Effector memory CD4-positive, alpha-beta T cell (primary cell): Measurements from ENCODE around the gene ITGA6.

Source experiments
- DNase-seq, 3 donors: peaks; one replicate each; pipeline ENCODE4 v3.0.0-alpha.2; 2020
- H3K27ac ChIP-seq: 2 replicates; pipeline ENCODE4 v1.7.0; 2013; ENCODE audit warnings: mild to moderate bottlenecking, low read length, moderate library complexity; ENCODE audit not compliant: insufficient read depth, poor library complexity, severe bottlenecking
- H3K27me3 ChIP-seq: replicated peaks from 2 replicates; pipeline ENCODE4 v1.7.0; 2013; ENCODE audit warnings: mild to moderate bottlenecking, low read length; ENCODE audit not compliant: insufficient read depth, control insufficient read depth, poor library complexity, severe bottlenecking
- H3K36me3 ChIP-seq: 2 replicates; pipeline ENCODE4 v1.7.0; 2013; ENCODE audit warnings: mild to moderate bottlenecking, low read length, moderate library complexity; ENCODE audit not compliant: control insufficient read depth, insufficient read depth
- H3K4me1 ChIP-seq: 2 replicates; pipeline ENCODE4 v1.7.0; 2013; ENCODE audit warnings: low read length, mild to moderate bottlenecking; ENCODE audit not compliant: control insufficient read depth, insufficient read depth, poor library complexity, severe bottlenecking
- H3K4me3 ChIP-seq: 2 replicates; pipeline ENCODE4 v1.7.0; 2013; ENCODE audit warnings: low read length, low read depth, mild to moderate bottlenecking; ENCODE audit not compliant: insufficient read depth, poor library complexity, severe bottlenecking
- H3K9me3 ChIP-seq: 2 replicates; pipeline ENCODE4 v1.7.0; 2013; ENCODE audit warnings: mild to moderate bottlenecking, low read length, moderate library complexity; ENCODE audit not compliant: control insufficient read depth

The ITGA6 gene

DNA sequence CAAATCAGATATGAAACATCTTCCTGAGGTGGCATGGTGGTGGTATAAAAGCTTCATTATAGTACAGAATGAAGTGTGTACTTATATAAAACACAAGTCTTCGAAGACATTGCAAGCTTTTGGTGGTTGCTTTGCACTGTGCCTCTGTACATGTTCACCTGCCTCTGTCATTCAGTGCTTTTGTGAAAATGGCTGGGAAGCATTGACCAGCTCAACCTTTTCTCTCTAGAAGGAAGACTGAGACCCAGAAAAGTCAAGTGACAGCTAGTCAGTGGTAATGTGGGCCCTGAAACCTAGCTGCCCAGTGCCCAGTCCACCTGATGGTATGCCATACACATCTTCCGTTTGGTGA is 12.1 kb downstream of the ITGA6 start:
- Histone ChIP-seq H3K4me1 (peaks cover 80% of the 10 kb centered on the region), H3K27me3 (no peaks in the 10 kb centered on the region), H3K36me3 (peaks cover 5% of the 10 kb centered on the region), H3K9me3 (no peaks in the 10 kb centered on the region), H3K4me3 (no peak overlapping the region), H3K27ac (peak overlapping the region; percentile 22)
- DNase-seq: no peak

DNA sequence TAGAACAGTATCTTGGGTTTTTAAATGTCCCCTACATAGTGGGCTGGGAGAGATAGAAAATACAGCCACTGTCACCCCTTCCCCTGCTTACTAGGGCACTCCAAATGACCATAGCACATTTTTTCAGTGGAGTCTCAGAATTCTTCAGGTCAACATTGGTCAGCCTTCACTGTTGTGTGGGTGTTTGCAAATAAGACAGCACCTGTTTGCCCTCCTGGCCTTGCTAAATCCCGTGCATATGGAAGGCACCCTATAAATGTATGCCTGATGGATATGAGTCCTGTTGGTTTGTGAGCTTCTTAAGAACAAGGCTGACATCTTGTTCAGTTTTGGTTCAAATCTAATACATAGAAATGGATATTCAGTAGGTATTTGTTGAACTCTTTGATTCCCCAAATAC is 12.5 kb downstream of the ITGA6 start:
- Histone ChIP-seq H3K36me3 (peaks cover 5% of the 10 kb centered on the region), H3K4me1 (peaks cover 78% of the 10 kb centered on the region), H3K4me3 (no peak overlapping the region), H3K27me3 (no peaks in the 10 kb centered on the region), H3K9me3 (no peaks in the 10 kb centered on the region), H3K27ac (peak overlapping the region; percentile 22)
- no peak for DNase-seq

DNA sequence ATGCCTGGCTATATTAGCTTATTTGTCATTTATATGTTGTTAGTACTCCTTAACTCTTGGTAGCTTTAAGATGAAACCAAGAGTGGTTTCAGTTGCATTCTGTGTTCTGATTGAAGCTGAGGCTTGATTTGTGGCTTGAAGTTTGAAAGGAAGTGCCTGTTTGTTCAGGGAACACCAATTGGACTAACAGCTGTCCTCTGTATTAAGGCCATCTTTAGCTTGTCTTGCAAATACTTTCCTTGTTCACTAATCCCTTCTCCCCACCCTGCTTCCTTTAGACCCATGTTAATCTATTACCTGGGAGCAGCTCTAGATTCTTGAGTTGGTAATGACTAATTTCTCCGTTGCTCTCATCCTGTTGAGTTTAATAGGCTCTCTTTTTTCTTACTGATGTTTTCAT is 13.4 kb downstream of the ITGA6 start:
- Histone ChIP-seq H3K36me3 (peaks cover 5% of the 10 kb centered on the region), H3K9me3 (no peaks in the 10 kb centered on the region), H3K4me1 (peaks cover 72% of the 10 kb centered on the region), H3K27ac (peak overlapping the region; percentile 0), H3K4me3 (peak overlapping the region; percentile 26), H3K27me3 (no peaks in the 10 kb centered on the region)
- no peak for DNase-seq

DNA sequence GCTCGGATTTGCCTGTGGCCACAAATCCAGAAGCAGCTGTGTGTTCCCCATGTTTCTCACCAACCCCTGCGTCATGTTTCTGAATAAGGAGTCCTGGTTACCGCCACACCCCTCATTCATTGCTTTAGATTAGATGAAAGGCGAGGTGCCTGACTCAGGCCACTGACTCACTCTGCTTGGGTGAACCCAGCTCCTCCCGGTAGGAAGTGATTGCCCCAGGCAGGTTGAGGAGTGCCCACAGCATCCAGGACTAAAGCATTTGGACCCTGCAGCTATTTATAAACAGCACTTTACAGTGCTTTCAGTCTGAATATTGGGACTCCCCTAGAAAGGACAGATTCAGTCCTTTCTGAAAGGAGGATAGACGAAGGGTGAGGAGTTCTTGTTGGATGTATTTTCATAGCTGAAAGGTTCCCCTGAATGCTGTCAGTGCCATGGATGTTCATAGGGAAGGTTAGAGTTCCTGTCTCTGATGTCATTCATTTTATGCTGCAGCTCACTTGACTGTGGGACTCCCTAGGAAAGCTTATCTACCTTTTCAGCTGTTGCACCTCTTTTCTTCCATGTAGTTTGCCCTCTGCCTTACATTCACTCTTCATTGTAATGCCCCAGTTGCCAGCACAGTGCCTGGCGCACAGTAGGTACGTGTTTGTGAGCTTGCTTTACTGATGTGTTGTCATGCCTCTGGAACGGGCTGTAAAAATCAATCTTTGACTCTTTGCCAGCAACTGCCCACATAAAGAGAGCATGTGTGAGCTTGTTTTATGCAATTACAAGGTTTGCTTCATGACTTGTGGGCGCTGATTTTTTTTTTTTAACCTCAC is 14.9 kb downstream of the ITGA6 start:
- H3K9me3 ChIP-seq: no peaks in the 10 kb centered on the region
- H3K36me3 ChIP-seq: peaks cover 5% of the 10 kb centered on the region
- H3K4me3 ChIP-seq: peak overlapping the region; percentile 24
- DNase-seq: peak in 2 of 3 donors; percentile 23 to 40
- no peaks in the 10 kb centered on the region for H3K27me3 ChIP-seq
- H3K27ac ChIP-seq: peak overlapping the region; percentile 49
- H3K4me1 ChIP-seq: peaks cover 64% of the 10 kb centered on the region

DNA sequence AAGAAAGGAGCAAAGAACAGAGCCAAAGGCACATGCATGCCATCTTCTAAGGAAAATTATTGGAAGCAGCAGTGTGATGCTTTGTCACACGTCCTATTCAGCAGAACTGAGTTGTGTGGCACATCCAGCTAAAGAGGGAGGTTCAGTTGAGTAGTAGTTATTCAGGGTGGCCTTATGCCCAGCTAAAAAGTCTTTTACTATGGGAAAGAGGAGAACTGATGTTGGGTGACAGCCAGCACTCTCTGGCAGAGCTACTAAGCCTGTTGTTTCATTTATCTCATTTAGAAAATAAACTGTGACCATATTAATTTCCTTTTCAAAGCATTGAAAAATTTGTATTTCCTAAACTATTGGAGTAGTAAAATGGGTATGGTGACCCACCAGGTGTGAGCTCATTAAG is 18.5 kb downstream of the ITGA6 start:
- H3K4me1 ChIP-seq: peaks cover 39% of the 10 kb centered on the region

DNA sequence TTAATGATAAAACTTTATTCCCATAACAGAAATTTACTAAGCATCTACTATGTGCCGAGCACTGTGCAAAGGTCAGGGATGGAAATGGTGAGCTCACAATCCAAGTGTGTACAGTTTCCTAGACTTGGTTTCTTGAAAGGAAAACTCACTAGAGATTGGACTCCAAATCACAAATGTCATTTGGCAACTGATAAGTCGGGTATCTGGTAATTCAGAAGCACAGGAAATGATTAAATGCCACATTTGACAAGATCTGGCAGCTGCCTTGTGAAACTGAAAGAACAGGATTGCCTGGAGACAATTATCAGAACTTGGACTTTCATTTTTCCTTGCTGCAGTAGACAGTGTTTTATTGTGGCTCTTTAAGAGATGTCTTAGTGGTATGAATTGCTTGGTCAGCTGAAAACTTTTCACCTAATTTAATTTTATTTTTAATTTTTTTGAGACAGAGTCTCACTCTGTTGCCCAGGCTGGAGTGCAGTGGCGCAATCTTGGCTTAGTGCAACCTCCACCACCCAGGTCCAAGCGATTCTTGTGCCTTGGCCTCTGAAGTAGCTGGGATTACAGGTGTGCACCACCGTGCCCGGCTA is 19.2 kb downstream of the ITGA6 start:
- Histone ChIP-seq H3K27ac (no peak overlapping the region), H3K36me3 (peaks cover 5% of the 10 kb centered on the region), H3K4me1 (peaks cover 35% of the 10 kb centered on the region), H3K27me3 (no peaks in the 10 kb centered on the region), H3K9me3 (no peaks in the 10 kb centered on the region), H3K4me3 (no peak overlapping the region)
- DNase-seq: no peak

More for the DNA sequence above, 18.5 kb downstream of the ITGA6 start:
- H3K9me3 ChIP-seq: no peaks in the 10 kb centered on the region
- no peaks in the 10 kb centered on the region for H3K27me3 ChIP-seq
- no peak overlapping the region for H3K27ac ChIP-seq
- DNase-seq: no peak
- H3K36me3 ChIP-seq: peaks cover 5% of the 10 kb centered on the region
- no peak overlapping the region for H3K4me3 ChIP-seq

DNA sequence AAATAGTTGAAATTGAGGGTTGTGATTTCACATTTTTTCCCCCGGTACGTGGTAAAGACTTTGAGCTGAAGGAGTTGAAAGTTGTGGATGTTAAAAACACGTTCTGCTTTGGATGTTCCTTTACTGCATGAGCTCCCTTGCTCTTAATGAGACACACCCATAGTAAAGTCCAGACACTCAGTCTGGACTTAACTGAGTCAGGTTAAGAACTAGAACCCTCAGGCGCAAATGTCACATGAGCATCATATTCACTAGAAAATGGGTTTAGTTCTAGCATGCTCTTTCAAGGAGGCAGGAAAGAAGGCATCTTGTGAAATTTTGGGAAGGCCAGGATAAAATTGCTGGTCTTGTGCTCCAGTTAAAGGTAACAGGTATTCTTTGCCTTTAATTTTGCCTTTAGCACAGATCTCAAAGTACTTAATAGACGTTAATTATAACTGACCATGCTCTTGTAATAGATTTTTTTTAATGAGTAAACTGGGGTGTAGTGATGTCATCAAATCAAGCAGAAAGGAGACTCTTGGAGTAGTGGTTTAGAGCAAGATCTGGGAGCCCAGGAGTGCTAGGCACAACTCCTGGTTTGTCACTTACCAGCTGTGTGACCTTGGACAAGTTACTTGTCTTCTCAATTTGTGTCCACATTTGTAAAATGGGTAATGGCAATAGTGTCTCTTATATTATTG is 20.6 kb downstream of the ITGA6 start:
- H3K4me3 ChIP-seq: no peak overlapping the region
- peaks cover 27% of the 10 kb centered on the region for H3K4me1 ChIP-seq
- no peak overlapping the region for H3K27ac ChIP-seq
- peaks cover 5% of the 10 kb centered on the region for H3K36me3 ChIP-seq
- DNase-seq: no peak
- no peaks in the 10 kb centered on the region for H3K9me3 ChIP-seq
- no peaks in the 10 kb centered on the region for H3K27me3 ChIP-seq

DNA sequence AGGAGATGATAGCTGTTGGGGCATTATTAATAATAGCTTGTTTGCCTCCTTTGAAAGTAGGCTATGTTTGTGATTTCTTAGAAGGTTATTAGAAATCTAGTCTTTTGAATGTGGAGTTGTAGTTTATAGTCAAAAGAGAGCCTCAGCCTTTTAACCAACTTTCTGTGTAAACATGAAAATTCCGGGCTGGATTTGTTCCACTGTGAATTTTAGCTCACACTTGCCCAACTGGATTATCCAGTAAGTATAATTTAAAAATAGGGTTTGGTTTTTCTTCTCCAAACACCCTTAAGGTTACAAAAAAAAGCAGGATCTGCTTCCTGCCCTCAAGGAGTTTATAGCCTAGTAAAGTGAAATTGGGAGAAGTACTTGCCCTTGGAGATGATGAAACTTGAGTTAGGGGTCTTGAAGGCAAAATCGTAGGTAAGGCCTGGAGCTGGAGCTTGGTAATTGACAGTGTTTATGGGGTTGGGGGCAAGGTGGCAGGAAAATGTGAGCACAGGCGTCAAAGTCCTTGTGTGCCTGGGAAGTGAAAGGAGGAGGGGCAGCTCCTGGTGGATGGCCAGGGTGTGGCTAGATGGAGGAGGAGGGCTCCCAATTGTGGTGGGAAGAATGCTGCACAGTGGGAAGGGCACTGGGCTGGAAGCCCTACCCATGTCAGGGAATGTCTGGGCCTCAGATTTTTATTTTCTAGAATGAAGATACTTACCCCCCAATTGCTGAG is 21.3 kb downstream of the ITGA6 start:
- Histone ChIP-seq H3K4me1 (peaks cover 23% of the 10 kb centered on the region), H3K27me3 (no peaks in the 10 kb centered on the region), H3K9me3 (no peaks in the 10 kb centered on the region), H3K36me3 (peaks cover 8% of the 10 kb centered on the region), H3K27ac (no peak overlapping the region), H3K4me3 (no peak overlapping the region)
- no peak for DNase-seq

DNA sequence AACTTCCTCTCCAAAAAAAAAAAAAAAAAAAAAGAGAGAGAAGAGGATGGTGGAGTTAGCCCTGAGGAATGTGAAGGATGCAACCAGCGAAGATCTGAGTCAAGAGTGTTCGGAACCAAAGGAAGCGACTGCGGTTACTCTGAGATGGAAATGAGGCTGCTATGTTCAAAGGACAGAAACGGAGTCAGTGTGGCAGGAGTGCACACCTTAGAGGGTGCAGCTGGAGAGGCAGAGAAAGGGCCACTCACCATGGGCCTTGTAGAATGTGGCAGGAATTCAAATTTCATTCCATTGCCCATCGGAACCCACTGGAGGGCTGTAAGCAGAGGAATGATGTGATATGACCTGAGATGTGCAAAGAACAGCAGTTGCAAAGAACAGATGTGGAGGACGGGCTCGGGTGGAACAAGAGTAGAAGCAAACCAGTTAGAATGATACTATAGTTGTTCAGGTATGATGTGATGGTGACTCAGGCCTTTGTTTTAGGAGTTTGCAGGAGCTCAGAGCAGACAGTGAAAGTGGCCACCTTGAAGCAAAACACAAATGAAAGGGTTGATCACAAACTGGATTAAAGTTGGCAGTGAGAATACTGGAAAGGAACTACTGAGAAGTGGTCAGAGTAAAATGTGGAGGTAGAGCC is 22.6 kb downstream of the ITGA6 start:
- no peak overlapping the region for H3K27ac ChIP-seq
- H3K27me3 ChIP-seq: no peaks in the 10 kb centered on the region
- H3K4me1 ChIP-seq: peaks cover 26% of the 10 kb centered on the region
- DNase-seq: no peak
- H3K4me3 ChIP-seq: no peak overlapping the region
- peaks cover 4% of the 10 kb centered on the region for H3K36me3 ChIP-seq
- H3K9me3 ChIP-seq: no peaks in the 10 kb centered on the region
